ENCODE results near the gene TSPAN3. TPM values are rescaled to one million over a fixed set of nuclear protein-coding genes. Genes with fewer than 3 reads are reported as not detected.

TSPAN3 gene
- total RNA-seq, 1 donor from 2014 or later = 352 TPM

DNA sequence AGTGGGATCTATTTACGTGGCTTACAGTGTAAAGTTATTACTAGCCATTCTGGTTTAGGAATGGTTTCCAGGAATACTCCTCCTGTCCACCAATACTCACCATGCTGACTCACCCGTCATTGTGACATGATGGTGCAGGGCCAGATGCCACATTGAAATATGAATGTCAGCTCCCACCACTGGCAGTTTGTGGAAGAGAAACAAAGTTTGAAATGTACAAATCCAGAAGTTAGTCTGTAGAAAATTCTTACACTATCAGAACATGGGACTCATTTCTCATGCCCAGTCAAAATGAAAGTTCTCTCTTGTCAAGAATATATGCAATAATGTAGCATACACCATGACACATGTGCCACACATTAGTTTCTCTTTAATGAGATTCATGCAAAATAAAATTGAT lies 14.4 kb upstream of the TSPAN3 start:
- Mint-ChIP-seq H3K27me3 (peaks cover 3% of the 10 kb centered on the region), H3K4me1 (ENCODE audit: low read depth) (peaks cover 4% of the 10 kb centered on the region), H3K4me3 (ENCODE audit: low read depth) (no peak overlapping the region), H3K36me3 (ENCODE audit: insufficient read depth) (no peaks in the 10 kb centered on the region), H3K27ac (peak overlapping the region; percentile 4), H3K9me3 (ENCODE audit: low read depth) (no peaks in the 10 kb centered on the region)
- no peak for DNase-seq (ENCODE audit: low spot score, unreplicated experiment)
- TF ChIP-seq CTCF (IDR thresholded peaks at IDR 0.05; ENCODE audit: unreplicated experiment) = no peak

GRCh38 chr15:77084436-77084835 lies 13.5 kb upstream of the TSPAN3 start:
- H3K4me3 Mint-ChIP-seq (ENCODE audit: low read depth) = no peak overlapping the region
- H3K27ac Mint-ChIP-seq = no peak overlapping the region
- no peak for TF ChIP-seq CTCF (IDR thresholded peaks at IDR 0.05; ENCODE audit: unreplicated experiment)
- no peak for DNase-seq (ENCODE audit: low spot score, unreplicated experiment)
- H3K27me3 Mint-ChIP-seq = peaks cover 3% of the 10 kb centered on the region
- no peaks in the 10 kb centered on the region for H3K36me3 Mint-ChIP-seq (ENCODE audit: insufficient read depth)
- peaks cover 4% of the 10 kb centered on the region for H3K4me1 Mint-ChIP-seq (ENCODE audit: low read depth)
- H3K9me3 Mint-ChIP-seq (ENCODE audit: low read depth) = no peaks in the 10 kb centered on the region

DNA sequence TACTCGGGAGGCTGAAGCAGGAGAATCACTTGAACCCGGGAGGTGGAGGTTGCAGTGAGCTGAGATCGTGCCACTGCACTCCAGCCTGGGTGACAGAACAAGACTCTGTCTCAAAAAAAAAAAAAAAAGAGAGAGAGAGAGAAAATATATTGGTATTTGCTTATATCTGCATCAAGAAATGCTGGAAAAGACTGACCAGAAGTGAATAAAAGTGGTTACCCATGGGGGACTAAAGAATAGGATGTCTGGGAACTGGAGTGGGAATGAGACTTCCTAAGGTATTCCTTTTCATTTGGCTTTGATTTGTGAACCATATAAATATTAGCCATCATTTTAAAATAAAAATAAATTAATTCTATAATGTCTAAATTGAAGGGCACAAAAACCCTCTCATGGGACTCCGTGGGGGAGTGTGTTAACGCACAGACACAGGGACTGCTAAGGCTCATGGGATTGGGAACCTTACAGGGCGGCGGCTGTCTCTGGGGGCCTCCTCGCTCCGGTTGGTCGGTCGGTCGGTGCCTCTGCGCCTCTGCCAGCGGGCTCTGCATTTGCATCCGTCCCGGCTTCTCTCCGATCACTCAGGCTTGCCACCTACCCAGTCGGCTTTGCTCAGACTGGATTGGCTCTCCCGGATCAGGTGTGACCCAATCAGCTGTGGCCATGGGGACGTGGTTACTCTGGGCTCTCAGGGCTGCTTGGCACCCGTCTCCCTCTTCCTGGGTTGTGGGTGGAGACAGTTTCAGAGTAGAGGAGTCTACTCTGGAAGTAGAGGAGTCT lies 12.7 kb upstream of the TSPAN3 start:
- Mint-ChIP-seq H3K27me3 (peaks cover 3% of the 10 kb centered on the region), H3K4me3 (ENCODE audit: low read depth) (peak overlapping the region; percentile 57), H3K9me3 (ENCODE audit: low read depth) (no peaks in the 10 kb centered on the region), H3K36me3 (ENCODE audit: insufficient read depth) (no peaks in the 10 kb centered on the region), H3K27ac (no peak overlapping the region), H3K4me1 (ENCODE audit: low read depth) (peaks cover 4% of the 10 kb centered on the region)
- no peak for TF ChIP-seq CTCF (IDR thresholded peaks at IDR 0.05; ENCODE audit: unreplicated experiment)
- DNase-seq (ENCODE audit: low spot score, unreplicated experiment) = peak; percentile 30

DNA sequence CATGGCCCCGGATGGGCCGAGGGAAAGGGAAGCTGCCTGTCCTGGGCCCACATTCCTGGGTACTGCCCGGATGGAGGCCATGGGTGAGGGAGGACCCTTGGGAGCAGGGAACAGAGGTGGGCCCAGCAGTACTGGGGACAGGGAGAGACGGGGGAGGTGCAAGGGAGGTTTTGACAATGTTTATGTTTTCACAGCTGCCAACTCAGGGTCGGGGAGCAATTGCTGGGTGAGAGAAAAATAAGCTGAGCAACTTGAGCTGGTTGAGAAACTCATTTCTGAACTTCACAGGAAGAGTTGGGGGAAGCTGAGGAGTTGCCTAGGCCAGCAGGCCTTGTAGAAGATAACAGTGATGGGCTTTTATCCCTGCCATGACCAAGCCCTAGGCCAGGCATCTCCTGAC lies 11.1 kb upstream of the TSPAN3 start:
- DNase-seq (ENCODE audit: low spot score, unreplicated experiment) = no peak
- H3K27me3 Mint-ChIP-seq = peaks cover 3% of the 10 kb centered on the region
- peaks cover 4% of the 10 kb centered on the region for H3K4me1 Mint-ChIP-seq (ENCODE audit: low read depth)
- H3K27ac Mint-ChIP-seq = no peak overlapping the region
- no peaks in the 10 kb centered on the region for H3K36me3 Mint-ChIP-seq (ENCODE audit: insufficient read depth)
- no peak overlapping the region for H3K4me3 Mint-ChIP-seq (ENCODE audit: low read depth)
- no peaks in the 10 kb centered on the region for H3K9me3 Mint-ChIP-seq (ENCODE audit: low read depth)
- TF ChIP-seq CTCF (IDR thresholded peaks at IDR 0.05; ENCODE audit: unreplicated experiment) = no peak

GRCh38 chr15:77076323-77076915 lies 5.5 kb upstream of the TSPAN3 start:
- no peak overlapping the region for H3K27ac Mint-ChIP-seq
- no peak overlapping the region for H3K4me3 Mint-ChIP-seq (ENCODE audit: low read depth)
- no peaks in the 10 kb centered on the region for H3K4me1 Mint-ChIP-seq (ENCODE audit: low read depth)
- H3K27me3 Mint-ChIP-seq = peaks cover 4% of the 10 kb centered on the region
- no peaks in the 10 kb centered on the region for H3K9me3 Mint-ChIP-seq (ENCODE audit: low read depth)
- H3K36me3 Mint-ChIP-seq (ENCODE audit: insufficient read depth) = no peaks in the 10 kb centered on the region
- DNase-seq (ENCODE audit: low spot score, unreplicated experiment) = no peak
- no peak for TF ChIP-seq CTCF (IDR thresholded peaks at IDR 0.05; ENCODE audit: unreplicated experiment)
